ENCODE measurements around the gene TRPC4. TPM values are rescaled to one million over a fixed set of nuclear protein-coding genes. Genes with fewer than 3 reads are reported as not detected.

Gene TRPC4
- total RNA-seq, 2 donors from 2014 or later, result not detected

GRCh38 chr13:37656247-37656940 lies 213.2 kb downstream of the TRPC4 start:
- DNase-seq (no peak), ATAC-seq (no peak)
- H3K27me3 Mint-ChIP-seq, result no peaks in the 10 kb centered on the region
- no peak overlapping the region for H3K27ac Mint-ChIP-seq
- H3K4me1 Mint-ChIP-seq, result no peaks in the 10 kb centered on the region
- no peak overlapping the region for H3K4me3 Mint-ChIP-seq
- H3K9me3 ChIP-seq (ENCODE audit: control insufficient read depth, low read length, poor library complexity, severe bottlenecking), result no peaks in the 10 kb centered on the region
- no peaks in the 10 kb centered on the region for H3K36me3 Mint-ChIP-seq (ENCODE audit: low read depth)

- no peak for ATAC-seq
- no peaks in the 10 kb centered on the region for H3K36me3 Mint-ChIP-seq (ENCODE audit: low read depth)
- DNase-seq, result no peak
- no peak overlapping the region for H3K27ac Mint-ChIP-seq
- no peaks in the 10 kb centered on the region for H3K9me3 ChIP-seq (ENCODE audit: control insufficient read depth, low read length, poor library complexity, severe bottlenecking)
- H3K4me3 Mint-ChIP-seq, result no peak overlapping the region
- H3K27me3 Mint-ChIP-seq, result no peaks in the 10 kb centered on the region
- no peaks in the 10 kb centered on the region for H3K4me1 Mint-ChIP-seq
Observed at GRCh38 chr13:37652596-37652995, 217.0 kb downstream of the TRPC4 start.

- H3K4me3 Mint-ChIP-seq, result no peak overlapping the region
Observed at GRCh38 chr13:37651891-37652290, 217.7 kb downstream of the TRPC4 start.

GRCh38 chr13:37648609-37649008 lies 221.0 kb downstream of the TRPC4 start:
- H3K27me3 Mint-ChIP-seq, result no peaks in the 10 kb centered on the region
- H3K4me3 Mint-ChIP-seq, result no peak overlapping the region
- H3K27ac Mint-ChIP-seq, result no peak overlapping the region
- no peaks in the 10 kb centered on the region for H3K9me3 ChIP-seq (ENCODE audit: control insufficient read depth, low read length, poor library complexity, severe bottlenecking)
- no peaks in the 10 kb centered on the region for H3K4me1 Mint-ChIP-seq
- no peak for DNase-seq
- no peak for ATAC-seq
- no peaks in the 10 kb centered on the region for H3K36me3 Mint-ChIP-seq (ENCODE audit: low read depth)

More at GRCh38 chr13:37651891-37652290, 217.7 kb downstream of the TRPC4 start:
- no peak for DNase-seq
- no peaks in the 10 kb centered on the region for H3K9me3 ChIP-seq (ENCODE audit: control insufficient read depth, low read length, poor library complexity, severe bottlenecking)
- H3K4me1 Mint-ChIP-seq, result no peaks in the 10 kb centered on the region
- no peaks in the 10 kb centered on the region for H3K36me3 Mint-ChIP-seq (ENCODE audit: low read depth)
- no peak for ATAC-seq
- no peaks in the 10 kb centered on the region for H3K27me3 Mint-ChIP-seq
- no peak overlapping the region for H3K27ac Mint-ChIP-seq

GRCh38 chr13:37647031-37647650 lies 222.4 kb downstream of the TRPC4 start:
- no peaks in the 10 kb centered on the region for H3K9me3 ChIP-seq (ENCODE audit: control insufficient read depth, low read length, poor library complexity, severe bottlenecking)
- no peaks in the 10 kb centered on the region for H3K4me1 Mint-ChIP-seq
- no peak overlapping the region for H3K27ac Mint-ChIP-seq
- DNase-seq, result no peak
- H3K27me3 Mint-ChIP-seq, result no peaks in the 10 kb centered on the region
- no peaks in the 10 kb centered on the region for H3K36me3 Mint-ChIP-seq (ENCODE audit: low read depth)
- no peak for ATAC-seq
- no peak overlapping the region for H3K4me3 Mint-ChIP-seq

- ATAC-seq (no peak), DNase-seq (no peak)
- Mint-ChIP-seq H3K27me3 (no peaks in the 10 kb centered on the region), H3K4me3 (no peak overlapping the region), H3K27ac (no peak overlapping the region), H3K36me3 (ENCODE audit: low read depth) (no peaks in the 10 kb centered on the region), H3K4me1 (no peaks in the 10 kb centered on the region)
- no peaks in the 10 kb centered on the region for H3K9me3 ChIP-seq (ENCODE audit: control insufficient read depth, low read length, poor library complexity, severe bottlenecking)
Observed at GRCh38 chr13:37646531-37646930, 223.0 kb downstream of the TRPC4 start.

- Mint-ChIP-seq H3K4me1 (no peaks in the 10 kb centered on the region), H3K27me3 (no peaks in the 10 kb centered on the region), H3K36me3 (ENCODE audit: low read depth) (no peaks in the 10 kb centered on the region), H3K4me3 (no peak overlapping the region), H3K27ac (no peak overlapping the region)
- DNase-seq (no peak), ATAC-seq (no peak)
- no peaks in the 10 kb centered on the region for H3K9me3 ChIP-seq (ENCODE audit: control insufficient read depth, low read length, poor library complexity, severe bottlenecking)
Observed at GRCh38 chr13:37645181-37645740, 224.3 kb downstream of the TRPC4 start.

- no peaks in the 10 kb centered on the region for H3K36me3 Mint-ChIP-seq (ENCODE audit: low read depth)
- no peaks in the 10 kb centered on the region for H3K9me3 ChIP-seq (ENCODE audit: control insufficient read depth, low read length, poor library complexity, severe bottlenecking)
- H3K27ac Mint-ChIP-seq, result no peak overlapping the region
- H3K27me3 Mint-ChIP-seq, result no peaks in the 10 kb centered on the region
- H3K4me1 Mint-ChIP-seq, result no peaks in the 10 kb centered on the region
- H3K4me3 Mint-ChIP-seq, result no peak overlapping the region
- DNase-seq (no peak), ATAC-seq (no peak)
Observed at GRCh38 chr13:37641391-37641790, 228.2 kb downstream of the TRPC4 start.

GRCh38 chr13:37640499-37640898 lies 229.1 kb downstream of the TRPC4 start:
- no peaks in the 10 kb centered on the region for H3K4me1 Mint-ChIP-seq

GRCh38 chr13:37636701-37637100 lies 232.9 kb downstream of the TRPC4 start:
- no peaks in the 10 kb centered on the region for H3K27me3 Mint-ChIP-seq
- no peaks in the 10 kb centered on the region for H3K9me3 ChIP-seq (ENCODE audit: control insufficient read depth, low read length, poor library complexity, severe bottlenecking)
- H3K4me3 Mint-ChIP-seq, result no peak overlapping the region
- no peak overlapping the region for H3K27ac Mint-ChIP-seq
- DNase-seq (no peak), ATAC-seq (no peak)
- no peaks in the 10 kb centered on the region for H3K4me1 Mint-ChIP-seq
- H3K36me3 Mint-ChIP-seq (ENCODE audit: low read depth), result no peaks in the 10 kb centered on the region

More at GRCh38 chr13:37640499-37640898, 229.1 kb downstream of the TRPC4 start:
- DNase-seq (no peak), ATAC-seq (no peak)
- H3K9me3 ChIP-seq (ENCODE audit: control insufficient read depth, low read length, poor library complexity, severe bottlenecking), result no peaks in the 10 kb centered on the region
- Mint-ChIP-seq H3K27me3 (no peaks in the 10 kb centered on the region), H3K27ac (no peak overlapping the region), H3K36me3 (ENCODE audit: low read depth) (no peaks in the 10 kb centered on the region), H3K4me3 (no peak overlapping the region)

GRCh38 chr13:37632294-37632693 lies 237.3 kb downstream of the TRPC4 start:
- ATAC-seq (no peak), DNase-seq (no peak)
- Mint-ChIP-seq H3K4me3 (no peak overlapping the region), H3K4me1 (no peaks in the 10 kb centered on the region), H3K27ac (no peak overlapping the region), H3K27me3 (no peaks in the 10 kb centered on the region), H3K36me3 (ENCODE audit: low read depth) (no peaks in the 10 kb centered on the region)
- H3K9me3 ChIP-seq (ENCODE audit: control insufficient read depth, low read length, poor library complexity, severe bottlenecking), result no peaks in the 10 kb centered on the region

GRCh38 chr13:37627428-37627827 lies 242.1 kb downstream of the TRPC4 start:
- no peak overlapping the region for H3K27ac Mint-ChIP-seq

GRCh38 chr13:37621811-37622361 lies 247.7 kb downstream of the TRPC4 start:
- Mint-ChIP-seq H3K4me1 (no peaks in the 10 kb centered on the region), H3K36me3 (ENCODE audit: low read depth) (no peaks in the 10 kb centered on the region), H3K27ac (no peak overlapping the region), H3K27me3 (no peaks in the 10 kb centered on the region), H3K4me3 (no peak overlapping the region)
- ATAC-seq (no peak), DNase-seq (no peak)
- no peaks in the 10 kb centered on the region for H3K9me3 ChIP-seq (ENCODE audit: control insufficient read depth, low read length, poor library complexity, severe bottlenecking)

More at GRCh38 chr13:37627428-37627827, 242.1 kb downstream of the TRPC4 start:
- DNase-seq, result no peak
- no peak overlapping the region for H3K4me3 Mint-ChIP-seq
- no peak for ATAC-seq
- no peaks in the 10 kb centered on the region for H3K4me1 Mint-ChIP-seq
- no peaks in the 10 kb centered on the region for H3K9me3 ChIP-seq (ENCODE audit: control insufficient read depth, low read length, poor library complexity, severe bottlenecking)
- H3K36me3 Mint-ChIP-seq (ENCODE audit: low read depth), result no peaks in the 10 kb centered on the region
- H3K27me3 Mint-ChIP-seq, result no peaks in the 10 kb centered on the region
